Measurements from ENCODE around the gene SIPA1L3.

DNA sequence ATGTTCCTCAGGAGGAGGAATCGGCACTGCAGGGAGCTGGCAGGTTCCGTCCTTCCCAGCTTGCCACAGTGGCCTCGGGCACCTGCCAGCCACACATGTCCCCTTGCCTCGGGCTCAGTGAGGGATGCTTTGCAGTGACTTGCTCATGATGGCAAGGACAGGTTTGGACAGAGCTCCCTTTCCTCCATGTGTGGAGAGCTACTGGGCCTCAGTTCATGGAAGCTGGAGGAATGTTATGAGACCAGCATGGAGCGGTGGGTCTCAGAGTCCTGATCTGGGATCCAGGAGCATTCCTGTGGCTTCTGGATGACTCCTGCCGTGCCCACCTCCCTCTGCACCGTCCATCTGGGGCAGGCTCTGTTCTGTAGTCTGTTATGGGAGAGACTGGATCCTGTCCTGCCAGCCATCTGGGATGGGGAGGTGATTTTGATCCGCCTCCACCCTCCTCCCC lies 59.2 kb downstream of the SIPA1L3 start:
- TF ChIP-seq, protein P1, sequence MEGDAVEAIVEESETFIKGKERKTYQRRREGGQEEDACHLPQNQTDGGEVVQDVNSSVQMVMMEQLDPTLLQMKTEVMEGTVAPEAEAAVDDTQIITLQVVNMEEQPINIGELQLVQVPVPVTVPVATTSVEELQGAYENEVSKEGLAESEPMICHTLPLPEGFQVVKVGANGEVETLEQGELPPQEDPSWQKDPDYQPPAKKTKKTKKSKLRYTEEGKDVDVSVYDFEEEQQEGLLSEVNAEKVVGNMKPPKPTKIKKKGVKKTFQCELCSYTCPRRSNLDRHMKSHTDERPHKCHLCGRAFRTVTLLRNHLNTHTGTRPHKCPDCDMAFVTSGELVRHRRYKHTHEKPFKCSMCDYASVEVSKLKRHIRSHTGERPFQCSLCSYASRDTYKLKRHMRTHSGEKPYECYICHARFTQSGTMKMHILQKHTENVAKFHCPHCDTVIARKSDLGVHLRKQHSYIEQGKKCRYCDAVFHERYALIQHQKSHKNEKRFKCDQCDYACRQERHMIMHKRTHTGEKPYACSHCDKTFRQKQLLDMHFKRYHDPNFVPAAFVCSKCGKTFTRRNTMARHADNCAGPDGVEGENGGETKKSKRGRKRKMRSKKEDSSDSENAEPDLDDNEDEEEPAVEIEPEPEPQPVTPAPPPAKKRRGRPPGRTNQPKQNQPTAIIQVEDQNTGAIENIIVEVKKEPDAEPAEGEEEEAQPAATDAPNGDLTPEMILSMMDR (IDR thresholded peaks at IDR 0.05; ENCODE audit: low read depth, low read length), result no peak
- no peak for TF ChIP-seq EZH2phosphoT487 (IDR thresholded peaks at IDR 0.05; ENCODE audit: low read depth)

All from OCI-LY3 (cell line).